Mesenchymal stem cell (in vitro differentiated cells and primary cell): ENCODE results near the gene SAMD9.

ENCODE experiments used
- DNase-seq: peaks from one replicate; pipeline ENCODE4 v3.0.0-alpha.2; 2013
- H2AFZ ChIP-seq: one replicate; pipeline ENCODE4 v1.6.1; 2013; ENCODE audit warnings: low read depth, mild to moderate bottlenecking, control low read depth, inconsistent platforms, low read length, moderate library complexity
- H2AK5ac ChIP-seq: 2 replicates; pipeline ENCODE4 v1.6.1; 2013; ENCODE audit warnings: low read length, moderate library complexity, mild to moderate bottlenecking, inconsistent platforms; ENCODE audit not compliant: severe bottlenecking
- H2BK120ac ChIP-seq: one replicate; pipeline ENCODE4 v1.6.1; 2013; ENCODE audit warnings: low read depth, mild to moderate bottlenecking, inconsistent platforms, low read length, moderate library complexity
- H2BK12ac ChIP-seq, 2 experiments: one replicate each; pipeline ENCODE4 v1.6.1; 2013; ENCODE audit warnings: inconsistent platforms in 2 of 2, low read length in 2 of 2, mild to moderate bottlenecking in 2 of 2, moderate library complexity in 2 of 2, control low read depth in 1 of 2
- H2BK15ac ChIP-seq: one replicate; pipeline ENCODE4 v1.6.1; 2013; ENCODE audit warnings: mild to moderate bottlenecking, low read depth, inconsistent platforms; ENCODE audit not compliant: poor library complexity, severe bottlenecking
- H2BK5ac ChIP-seq: 2 replicates; pipeline ENCODE4 v1.6.1; 2013; ENCODE audit warnings: low read depth, mild to moderate bottlenecking, low read length, control low read depth, inconsistent platforms; ENCODE audit not compliant: poor library complexity, severe bottlenecking
- H3K14ac ChIP-seq, 2 experiments: one replicate each; pipeline ENCODE4 v1.6.1; 2013; ENCODE audit warnings: inconsistent platforms in 2 of 2, low read length in 2 of 2, control low read depth in 1 of 2, mild to moderate bottlenecking in 1 of 2, moderate library complexity in 1 of 2
- H3K18ac ChIP-seq, 2 experiments: one replicate each; pipeline ENCODE4 v1.6.1; 2013; ENCODE audit warnings: inconsistent platforms in 2 of 2, low read length in 2 of 2, control low read depth in 1 of 2, low read depth in 1 of 2, mild to moderate bottlenecking in 1 of 2
- H3K23ac ChIP-seq, 2 experiments: one replicate each; pipeline ENCODE4 v1.6.1; 2013; ENCODE audit warnings: inconsistent platforms in 2 of 2, low read length in 2 of 2, mild to moderate bottlenecking in 2 of 2, moderate library complexity in 2 of 2, control low read depth in 1 of 2
- H3K27ac ChIP-seq: 2 replicates; pipeline ENCODE4 v1.5.1; 2013; ENCODE audit warnings: mild to moderate bottlenecking, moderate library complexity, low read length, control low read depth, inconsistent platforms; ENCODE audit not compliant: poor library complexity, severe bottlenecking
- H3K27me3 ChIP-seq, 2 experiments: 2 replicates each; pipeline versions ENCODE4 v1.6.1 to v1.7.0; 2013; ENCODE audit warnings: low read length in 2 of 2, mild to moderate bottlenecking in 2 of 2, moderate library complexity in 2 of 2, control low read depth in 1 of 2, inconsistent platforms in 1 of 2; ENCODE audit not compliant: control insufficient read depth in 1 of 2, insufficient read depth in 1 of 2
- H3K36me3 ChIP-seq, 2 experiments: 2 replicates each; pipeline versions ENCODE4 v1.6.1 to v1.7.0; 2013; ENCODE audit warnings: low read length in 2 of 2, control low read depth in 1 of 2, inconsistent platforms in 1 of 2, low read depth in 1 of 2, mild to moderate bottlenecking in 1 of 2; ENCODE audit not compliant: insufficient read depth in 2 of 2, control insufficient read depth in 1 of 2
- H3K4ac ChIP-seq, 2 experiments: one replicate each; pipeline ENCODE4 v1.6.1; 2013; ENCODE audit warnings: inconsistent platforms in 2 of 2, low read length in 2 of 2, mild to moderate bottlenecking in 2 of 2, moderate library complexity in 2 of 2, control low read depth in 1 of 2, low read depth in 1 of 2
- H3K4me1 ChIP-seq: 2 replicates; pipeline ENCODE4 v1.6.1; 2013; ENCODE audit warnings: low read depth, low read length, control low read depth; ENCODE audit not compliant: control insufficient read depth, insufficient read depth
- H3K4me2 ChIP-seq: 2 replicates; pipeline ENCODE4 v1.6.1; 2013; ENCODE audit warnings: low read length, mild to moderate bottlenecking, inconsistent platforms; ENCODE audit not compliant: poor library complexity, severe bottlenecking
- H3K4me3 ChIP-seq, 2 experiments: 2 replicates each; pipeline versions ENCODE4 v1.5.1 to v1.7.0; 2013; ENCODE audit warnings: low read length in 2 of 2, mild to moderate bottlenecking in 2 of 2, control low read depth in 1 of 2, low read depth in 1 of 2; ENCODE audit not compliant: insufficient read depth in 1 of 2
- H3K79me1 ChIP-seq: replicated peaks from 2 replicates; pipeline ENCODE4 v1.6.1; 2013; ENCODE audit warnings: mild to moderate bottlenecking, control low read depth, low read length, inconsistent platforms; ENCODE audit not compliant: poor library complexity, severe bottlenecking
- H3K9ac ChIP-seq: 2 replicates; pipeline ENCODE4 v1.7.0; 2013; ENCODE audit warnings: mild to moderate bottlenecking, low read length, moderate library complexity
- H3K9me3 ChIP-seq: 2 replicates; pipeline ENCODE4 v1.7.0; 2013; ENCODE audit warnings: mild to moderate bottlenecking, low read length; ENCODE audit not compliant: control insufficient read depth
- H4K8ac ChIP-seq: one replicate; pipeline ENCODE4 v1.6.1; 2013; ENCODE audit warnings: inconsistent platforms, mild to moderate bottlenecking, low read length, moderate library complexity
- H4K91ac ChIP-seq: one replicate; pipeline ENCODE4 v1.6.1; 2013; ENCODE audit warnings: mild to moderate bottlenecking, low read length, inconsistent platforms
- WGBS: methylation state at CpG from one replicate; pipeline ENCODE4 v1.1.7; 2013; ENCODE audit warnings: mixed read lengths; 5-methylcytosine and 5-hydroxymethylcytosine counted together

SAMD9 gene

GRCh38 chr7:93146036-93146435, 28.3 kb upstream of the SAMD9 start:
- Histone ChIP-seq H3K18ac (no peak overlapping the region), H2BK5ac (no peak overlapping the region), H3K27ac (no peak overlapping the region), H3K4ac (no peak overlapping the region), H3K79me1 (peaks cover 2% of the 10 kb centered on the region), H3K4me3 (no peak overlapping the region), H3K9me3 (no peaks in the 10 kb centered on the region), H2BK120ac (no peak overlapping the region), H2AFZ (no peak overlapping the region), H2BK12ac (no peak overlapping the region), H3K36me3 (peaks cover 3 to 49% of the 10 kb centered on the region in 2 experiments), H2AK5ac (no peak overlapping the region), H4K91ac (no peak overlapping the region), H3K23ac (no peak overlapping the region), H3K27me3 (no peaks in the 10 kb centered on the region), H4K8ac (no peak overlapping the region), H3K4me2 (no peak overlapping the region), H3K14ac (no peak overlapping the region), H3K9ac (no peak overlapping the region), H3K4me1 (no peaks in the 10 kb centered on the region), H2BK15ac (no peak overlapping the region)
- 59% methylated on average over 1 of the region's 1 CpG for WGBS
- DNase-seq: no peak

- H3K9ac ChIP-seq: no peak overlapping the region
- H3K4me1 ChIP-seq: no peaks in the 10 kb centered on the region
- H3K36me3 ChIP-seq: peaks cover 3 to 56% of the 10 kb centered on the region in 2 experiments
- H2AFZ ChIP-seq: no peak overlapping the region
- no peak overlapping the region for H3K4me2 ChIP-seq
- DNase-seq: no peak
- H4K91ac ChIP-seq: no peak overlapping the region
- no peak overlapping the region for H4K8ac ChIP-seq
- no peaks in the 10 kb centered on the region for H3K9me3 ChIP-seq
- no peak overlapping the region for H2BK15ac ChIP-seq
- no peak overlapping the region for H3K4ac ChIP-seq
- H3K18ac ChIP-seq: no peak overlapping the region
- WGBS: 100% methylated on average over 1 of the region's 3 CpGs
- no peak overlapping the region for H2BK120ac ChIP-seq
- no peak overlapping the region for H2AK5ac ChIP-seq
- no peak overlapping the region for H3K14ac ChIP-seq
- no peak overlapping the region for H3K27ac ChIP-seq
- H3K4me3 ChIP-seq: no peak overlapping the region
- no peaks in the 10 kb centered on the region for H3K27me3 ChIP-seq
- H2BK5ac ChIP-seq: no peak overlapping the region
- no peak overlapping the region for H3K23ac ChIP-seq
- peaks cover 2% of the 10 kb centered on the region for H3K79me1 ChIP-seq
- no peak overlapping the region for H2BK12ac ChIP-seq
These were observed 27.6 kb upstream of the SAMD9 start for GRCh38 chr7:93145354-93145753.

DNA sequence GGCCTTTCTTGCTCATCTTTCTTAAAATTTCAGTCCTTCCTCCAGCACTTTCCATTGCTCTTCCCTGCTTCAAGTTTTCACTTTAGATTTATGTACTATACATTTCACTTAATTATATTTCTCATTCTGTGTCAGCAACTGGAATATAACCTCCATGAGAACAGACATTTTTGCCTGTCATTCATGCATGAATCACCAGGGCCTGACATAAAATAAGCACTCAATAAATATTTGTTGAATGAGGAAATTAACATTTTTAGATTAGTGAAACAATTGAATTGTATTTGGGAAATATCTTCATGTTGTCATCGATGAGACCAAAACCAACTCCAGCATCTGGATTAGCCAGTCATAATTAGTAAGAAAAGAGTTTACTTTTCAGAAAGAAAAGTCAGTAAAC, 24.3 kb upstream of the SAMD9 start:
- Histone ChIP-seq H2BK5ac (no peak overlapping the region), H3K27me3 (no peaks in the 10 kb centered on the region), H3K4ac (no peak overlapping the region), H2AK5ac (no peak overlapping the region), H3K36me3 (peaks cover 7 to 83% of the 10 kb centered on the region in 2 experiments), H2BK120ac (no peak overlapping the region), H3K18ac (no peak overlapping the region), H3K4me1 (peaks cover 2% of the 10 kb centered on the region), H2AFZ (no peak overlapping the region), H3K9me3 (no peaks in the 10 kb centered on the region), H3K4me2 (no peak overlapping the region), H4K8ac (no peak overlapping the region), H3K79me1 (peaks cover 2% of the 10 kb centered on the region), H3K4me3 (no peak overlapping the region), H2BK15ac (no peak overlapping the region), H3K27ac (no peak overlapping the region), H3K14ac (no peak overlapping the region), H4K91ac (no peak overlapping the region), H3K23ac (no peak overlapping the region), H3K9ac (no peak overlapping the region), H2BK12ac (no peak overlapping the region)
- no peak for DNase-seq
- no CpG with 5 or more reads among the region's 1 CpG for WGBS

GRCh38 chr7:93140582-93141191, 22.9 kb upstream of the SAMD9 start:
- Histone ChIP-seq H3K4me3 (no peak overlapping the region), H3K18ac (no peak overlapping the region), H3K79me1 (no peaks in the 10 kb centered on the region), H3K4ac (no peak overlapping the region), H3K27ac (no peak overlapping the region), H2AK5ac (no peak overlapping the region), H3K27me3 (no peaks in the 10 kb centered on the region), H4K8ac (no peak overlapping the region), H3K36me3 (peaks cover 7 to 92% of the 10 kb centered on the region in 2 experiments), H2BK5ac (no peak overlapping the region), H3K23ac (no peak overlapping the region), H4K91ac (no peak overlapping the region), H2AFZ (no peak overlapping the region), H3K9ac (no peak overlapping the region), H3K14ac (no peak overlapping the region), H2BK12ac (no peak overlapping the region), H2BK15ac (no peak overlapping the region), H3K4me2 (no peak overlapping the region), H2BK120ac (no peak overlapping the region), H3K9me3 (peaks cover 9% of the 10 kb centered on the region), H3K4me1 (peaks cover 2% of the 10 kb centered on the region)
- no peak for DNase-seq
- WGBS: 83% methylated on average over 3 of the region's 3 CpGs
